Mesenchymal stem cell (in vitro differentiated cells and primary cell): ENCODE measurements around the gene SLC25A25.

ENCODE experiments used
- DNase-seq: peaks from one replicate; pipeline ENCODE4 v3.0.0-alpha.2; 2013
- H2AFZ ChIP-seq: one replicate; pipeline ENCODE4 v1.6.1; 2013; ENCODE audit warnings: low read depth, mild to moderate bottlenecking, control low read depth, inconsistent platforms, low read length, moderate library complexity
- H2AK5ac ChIP-seq: 2 replicates; pipeline ENCODE4 v1.6.1; 2013; ENCODE audit warnings: low read length, moderate library complexity, mild to moderate bottlenecking, inconsistent platforms; ENCODE audit not compliant: severe bottlenecking
- H2BK120ac ChIP-seq: one replicate; pipeline ENCODE4 v1.6.1; 2013; ENCODE audit warnings: low read depth, mild to moderate bottlenecking, inconsistent platforms, low read length, moderate library complexity
- H2BK12ac ChIP-seq, 2 experiments: one replicate each; pipeline ENCODE4 v1.6.1; 2013; ENCODE audit warnings: inconsistent platforms in 2 of 2, low read length in 2 of 2, mild to moderate bottlenecking in 2 of 2, moderate library complexity in 2 of 2, control low read depth in 1 of 2
- H2BK15ac ChIP-seq: one replicate; pipeline ENCODE4 v1.6.1; 2013; ENCODE audit warnings: mild to moderate bottlenecking, low read depth, inconsistent platforms; ENCODE audit not compliant: poor library complexity, severe bottlenecking
- H2BK5ac ChIP-seq: 2 replicates; pipeline ENCODE4 v1.6.1; 2013; ENCODE audit warnings: low read depth, mild to moderate bottlenecking, low read length, control low read depth, inconsistent platforms; ENCODE audit not compliant: poor library complexity, severe bottlenecking
- H3K14ac ChIP-seq, 2 experiments: one replicate each; pipeline ENCODE4 v1.6.1; 2013; ENCODE audit warnings: inconsistent platforms in 2 of 2, low read length in 2 of 2, control low read depth in 1 of 2, mild to moderate bottlenecking in 1 of 2, moderate library complexity in 1 of 2
- H3K18ac ChIP-seq, 2 experiments: one replicate each; pipeline ENCODE4 v1.6.1; 2013; ENCODE audit warnings: inconsistent platforms in 2 of 2, low read length in 2 of 2, control low read depth in 1 of 2, low read depth in 1 of 2, mild to moderate bottlenecking in 1 of 2
- H3K23ac ChIP-seq, 2 experiments: one replicate each; pipeline ENCODE4 v1.6.1; 2013; ENCODE audit warnings: inconsistent platforms in 2 of 2, low read length in 2 of 2, mild to moderate bottlenecking in 2 of 2, moderate library complexity in 2 of 2, control low read depth in 1 of 2
- H3K27ac ChIP-seq: 2 replicates; pipeline ENCODE4 v1.5.1; 2013; ENCODE audit warnings: mild to moderate bottlenecking, moderate library complexity, low read length, control low read depth, inconsistent platforms; ENCODE audit not compliant: poor library complexity, severe bottlenecking
- H3K27me3 ChIP-seq, 2 experiments: 2 replicates each; pipeline versions ENCODE4 v1.6.1 to v1.7.0; 2013; ENCODE audit warnings: low read length in 2 of 2, mild to moderate bottlenecking in 2 of 2, moderate library complexity in 2 of 2, control low read depth in 1 of 2, inconsistent platforms in 1 of 2; ENCODE audit not compliant: control insufficient read depth in 1 of 2, insufficient read depth in 1 of 2
- H3K36me3 ChIP-seq, 2 experiments: 2 replicates each; pipeline versions ENCODE4 v1.6.1 to v1.7.0; 2013; ENCODE audit warnings: low read length in 2 of 2, control low read depth in 1 of 2, inconsistent platforms in 1 of 2, low read depth in 1 of 2, mild to moderate bottlenecking in 1 of 2; ENCODE audit not compliant: insufficient read depth in 2 of 2, control insufficient read depth in 1 of 2
- H3K4ac ChIP-seq, 2 experiments: one replicate each; pipeline ENCODE4 v1.6.1; 2013; ENCODE audit warnings: inconsistent platforms in 2 of 2, low read length in 2 of 2, mild to moderate bottlenecking in 2 of 2, moderate library complexity in 2 of 2, control low read depth in 1 of 2, low read depth in 1 of 2
- H3K4me1 ChIP-seq: 2 replicates; pipeline ENCODE4 v1.6.1; 2013; ENCODE audit warnings: low read depth, low read length, control low read depth; ENCODE audit not compliant: control insufficient read depth, insufficient read depth
- H3K4me2 ChIP-seq: 2 replicates; pipeline ENCODE4 v1.6.1; 2013; ENCODE audit warnings: low read length, mild to moderate bottlenecking, inconsistent platforms; ENCODE audit not compliant: poor library complexity, severe bottlenecking
- H3K4me3 ChIP-seq, 2 experiments: 2 replicates each; pipeline versions ENCODE4 v1.5.1 to v1.7.0; 2013; ENCODE audit warnings: low read length in 2 of 2, mild to moderate bottlenecking in 2 of 2, control low read depth in 1 of 2, low read depth in 1 of 2; ENCODE audit not compliant: insufficient read depth in 1 of 2
- H3K79me1 ChIP-seq: replicated peaks from 2 replicates; pipeline ENCODE4 v1.6.1; 2013; ENCODE audit warnings: mild to moderate bottlenecking, control low read depth, low read length, inconsistent platforms; ENCODE audit not compliant: poor library complexity, severe bottlenecking
- H3K9ac ChIP-seq: 2 replicates; pipeline ENCODE4 v1.7.0; 2013; ENCODE audit warnings: mild to moderate bottlenecking, low read length, moderate library complexity
- H3K9me3 ChIP-seq: 2 replicates; pipeline ENCODE4 v1.7.0; 2013; ENCODE audit warnings: mild to moderate bottlenecking, low read length; ENCODE audit not compliant: control insufficient read depth
- H4K8ac ChIP-seq: one replicate; pipeline ENCODE4 v1.6.1; 2013; ENCODE audit warnings: inconsistent platforms, mild to moderate bottlenecking, low read length, moderate library complexity
- H4K91ac ChIP-seq: one replicate; pipeline ENCODE4 v1.6.1; 2013; ENCODE audit warnings: mild to moderate bottlenecking, low read length, inconsistent platforms
- WGBS: methylation state at CpG from one replicate; pipeline ENCODE4 v1.1.7; 2013; ENCODE audit warnings: mixed read lengths; 5-methylcytosine and 5-hydroxymethylcytosine counted together

The SLC25A25 gene

DNA sequence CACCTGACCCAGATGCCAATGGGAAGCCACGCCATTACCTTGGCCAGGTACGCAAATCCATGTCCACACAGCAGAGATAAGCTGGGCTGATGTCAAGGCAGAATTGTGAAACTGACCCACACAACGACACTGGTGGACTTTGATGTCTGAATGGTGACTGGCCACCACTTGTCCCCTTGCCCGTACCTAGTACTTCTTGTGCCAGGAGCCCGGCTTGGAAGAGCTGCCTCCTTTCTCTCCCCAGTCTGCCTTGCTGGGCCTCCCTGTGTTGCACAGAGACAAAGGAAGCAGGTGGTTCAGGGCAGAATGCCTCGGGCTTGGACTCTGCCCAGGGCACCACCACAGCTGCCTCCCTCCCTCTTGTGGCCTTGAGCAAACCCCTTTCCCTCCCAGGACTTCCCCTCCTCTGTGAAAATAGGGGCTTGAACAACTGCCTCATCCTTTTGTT is 36.2 kb downstream of the SLC25A25 start:
- Histone ChIP-seq H3K4me1 (peaks cover 34% of the 10 kb centered on the region), H2BK120ac (no peak overlapping the region), H3K4me3 (no peak overlapping the region), H2BK15ac (no peak overlapping the region), H2BK12ac (no peak overlapping the region), H2AK5ac (peak overlapping the region; percentile 7), H2AFZ (no peak overlapping the region), H4K8ac (no peak overlapping the region), H3K23ac (no peak overlapping the region), H3K79me1 (peaks cover 44% of the 10 kb centered on the region), H3K14ac (no peak overlapping the region), H3K9ac (no peak overlapping the region), H3K4me2 (no peak overlapping the region), H4K91ac (peak overlapping the region; percentile 4), H3K27ac (peak overlapping the region; percentile 0), H3K4ac (no peak overlapping the region), H3K27me3 (no peaks in the 10 kb centered on the region), H2BK5ac (no peak overlapping the region), H3K18ac (no peak overlapping the region), H3K36me3 (peaks cover 76 to 83% of the 10 kb centered on the region in 2 experiments), H3K9me3 (no peaks in the 10 kb centered on the region)
- DNase-seq: no peak
- WGBS: 94% methylated on average over 6 of the region's 6 CpGs

- 93% methylated on average over 21 of the region's 21 CpGs for WGBS
- H3K4me2 ChIP-seq: no peak overlapping the region
- H3K18ac ChIP-seq: no peak overlapping the region
- peaks cover 80 to 86% of the 10 kb centered on the region in 2 experiments for H3K36me3 ChIP-seq
- H3K27me3 ChIP-seq: no peaks in the 10 kb centered on the region
- no peak overlapping the region for H3K4me3 ChIP-seq
- no peak overlapping the region for H2BK120ac ChIP-seq
- H3K14ac ChIP-seq: no peak overlapping the region
- no peak overlapping the region for H4K8ac ChIP-seq
- no peaks in the 10 kb centered on the region for H3K9me3 ChIP-seq
- no peak overlapping the region for H3K27ac ChIP-seq
- no peak overlapping the region for H2BK12ac ChIP-seq
- no peak overlapping the region for H4K91ac ChIP-seq
- H2BK5ac ChIP-seq: no peak overlapping the region
- H3K79me1 ChIP-seq: peaks cover 41% of the 10 kb centered on the region
- H2AFZ ChIP-seq: no peak overlapping the region
- H3K4ac ChIP-seq: no peak overlapping the region
- H2BK15ac ChIP-seq: no peak overlapping the region
- peaks cover 21% of the 10 kb centered on the region for H3K4me1 ChIP-seq
- H3K23ac ChIP-seq: no peak overlapping the region
- H3K9ac ChIP-seq: no peak overlapping the region
- DNase-seq: no peak
- H2AK5ac ChIP-seq: no peak overlapping the region
These were observed 37.6 kb downstream of the SLC25A25 start for GRCh38 chr9:128105538-128106175.

DNA sequence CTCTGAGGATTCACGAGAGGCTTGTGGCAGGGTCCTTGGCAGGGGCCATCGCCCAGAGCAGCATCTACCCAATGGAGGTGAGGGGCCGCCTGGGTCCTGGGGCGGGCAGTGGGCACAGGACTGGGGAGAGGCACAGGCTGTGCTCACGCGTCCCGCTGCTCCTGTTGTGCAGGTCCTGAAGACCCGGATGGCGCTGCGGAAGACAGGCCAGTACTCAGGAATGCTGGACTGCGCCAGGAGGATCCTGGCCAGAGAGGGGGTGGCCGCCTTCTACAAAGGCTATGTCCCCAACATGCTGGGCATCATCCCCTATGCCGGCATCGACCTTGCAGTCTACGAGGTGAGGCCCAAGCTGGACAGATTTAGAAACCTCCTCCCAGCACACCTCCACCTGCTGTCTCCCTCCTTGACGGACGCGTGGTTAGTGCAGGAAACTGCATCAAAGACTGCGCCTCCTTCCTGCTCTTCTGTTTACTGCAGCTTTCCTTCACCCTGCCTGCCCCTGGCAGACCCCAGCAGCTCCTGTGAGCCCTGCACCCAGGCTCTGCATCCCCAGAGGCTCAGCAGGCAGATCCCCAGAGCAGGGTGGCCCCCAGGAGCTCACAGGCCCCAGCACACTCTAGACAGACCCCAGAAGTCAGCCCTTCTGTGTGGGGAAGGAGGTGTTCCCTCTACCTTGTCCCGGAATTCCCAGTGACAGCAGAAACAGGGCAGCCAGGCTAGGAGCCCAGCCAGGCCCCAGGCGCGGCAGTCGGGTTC is 38.3 kb downstream of the SLC25A25 start:
- no peak overlapping the region for H2BK12ac ChIP-seq
- H2AK5ac ChIP-seq: no peak overlapping the region
- H4K8ac ChIP-seq: no peak overlapping the region
- no peak overlapping the region for H3K4me3 ChIP-seq
- no peak overlapping the region for H3K27ac ChIP-seq
- no peaks in the 10 kb centered on the region for H3K27me3 ChIP-seq
- H2BK5ac ChIP-seq: no peak overlapping the region
- no peak overlapping the region for H3K18ac ChIP-seq
- H3K9me3 ChIP-seq: no peaks in the 10 kb centered on the region
- no peak overlapping the region for H3K14ac ChIP-seq
- no peak overlapping the region for H2AFZ ChIP-seq
- no peak overlapping the region for H3K4ac ChIP-seq
- H4K91ac ChIP-seq: no peak overlapping the region
- H3K9ac ChIP-seq: no peak overlapping the region
- no peak overlapping the region for H2BK120ac ChIP-seq
- H3K4me2 ChIP-seq: no peak overlapping the region
- peaks cover 16% of the 10 kb centered on the region for H3K4me1 ChIP-seq
- H3K36me3 ChIP-seq: peaks cover 74 to 79% of the 10 kb centered on the region in 2 experiments
- no peak for DNase-seq
- H3K23ac ChIP-seq: no peak overlapping the region
- WGBS: 98% methylated on average over 23 of the region's 23 CpGs
- H2BK15ac ChIP-seq: no peak overlapping the region
- H3K79me1 ChIP-seq: peaks cover 38% of the 10 kb centered on the region

DNA sequence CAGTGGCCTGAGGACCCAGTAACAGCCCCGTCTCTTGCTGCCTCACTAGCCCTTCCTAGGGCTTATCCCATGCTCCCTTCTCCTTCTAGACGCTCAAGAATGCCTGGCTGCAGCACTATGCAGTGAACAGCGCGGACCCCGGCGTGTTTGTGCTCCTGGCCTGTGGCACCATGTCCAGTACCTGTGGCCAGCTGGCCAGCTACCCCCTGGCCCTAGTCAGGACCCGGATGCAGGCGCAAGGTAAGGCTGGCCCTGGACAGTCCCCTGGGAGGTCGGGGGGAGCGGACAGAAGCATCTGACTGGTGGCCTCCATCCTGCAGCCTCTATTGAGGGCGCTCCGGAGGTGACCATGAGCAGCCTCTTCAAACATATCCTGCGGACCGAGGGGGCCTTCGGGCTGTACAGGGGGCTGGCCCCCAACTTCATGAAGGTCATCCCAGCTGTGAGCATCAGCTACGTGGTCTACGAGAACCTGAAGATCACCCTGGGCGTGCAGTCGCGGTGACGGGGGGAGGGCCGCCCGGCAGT is 39.0 kb downstream of the SLC25A25 start:
- H3K9me3 ChIP-seq: no peaks in the 10 kb centered on the region
- H3K4me3 ChIP-seq: no peak overlapping the region
- H3K27ac ChIP-seq: no peak overlapping the region
- H4K8ac ChIP-seq: no peak overlapping the region
- no peak overlapping the region for H3K9ac ChIP-seq
- H3K14ac ChIP-seq: no peak overlapping the region
- H3K23ac ChIP-seq: no peak overlapping the region
- WGBS: 96% methylated on average over 23 of the region's 23 CpGs
- no peak overlapping the region for H2BK5ac ChIP-seq
- H3K27me3 ChIP-seq: no peaks in the 10 kb centered on the region
- H3K18ac ChIP-seq: no peak overlapping the region
- H3K79me1 ChIP-seq: peaks cover 38% of the 10 kb centered on the region
- H3K4me2 ChIP-seq: no peak overlapping the region
- DNase-seq: no peak
- no peak overlapping the region for H2BK12ac ChIP-seq
- no peak overlapping the region for H3K4ac ChIP-seq
- peaks cover 68 to 73% of the 10 kb centered on the region in 2 experiments for H3K36me3 ChIP-seq
- no peak overlapping the region for H2AK5ac ChIP-seq
- H2AFZ ChIP-seq: no peak overlapping the region
- no peak overlapping the region for H2BK120ac ChIP-seq
- peaks cover 13% of the 10 kb centered on the region for H3K4me1 ChIP-seq
- H4K91ac ChIP-seq: peak overlapping the region; percentile 27
- H2BK15ac ChIP-seq: no peak overlapping the region
